ENCODE results near the gene WT1. TPM values are rescaled to one million over a fixed set of nuclear protein-coding genes. Genes with fewer than 3 reads are reported as not detected.

Gene WT1
- total and polyA plus RNA-seq, 2 of the 4 experiments (the other 2 are of a cell fraction): not detected

DNA sequence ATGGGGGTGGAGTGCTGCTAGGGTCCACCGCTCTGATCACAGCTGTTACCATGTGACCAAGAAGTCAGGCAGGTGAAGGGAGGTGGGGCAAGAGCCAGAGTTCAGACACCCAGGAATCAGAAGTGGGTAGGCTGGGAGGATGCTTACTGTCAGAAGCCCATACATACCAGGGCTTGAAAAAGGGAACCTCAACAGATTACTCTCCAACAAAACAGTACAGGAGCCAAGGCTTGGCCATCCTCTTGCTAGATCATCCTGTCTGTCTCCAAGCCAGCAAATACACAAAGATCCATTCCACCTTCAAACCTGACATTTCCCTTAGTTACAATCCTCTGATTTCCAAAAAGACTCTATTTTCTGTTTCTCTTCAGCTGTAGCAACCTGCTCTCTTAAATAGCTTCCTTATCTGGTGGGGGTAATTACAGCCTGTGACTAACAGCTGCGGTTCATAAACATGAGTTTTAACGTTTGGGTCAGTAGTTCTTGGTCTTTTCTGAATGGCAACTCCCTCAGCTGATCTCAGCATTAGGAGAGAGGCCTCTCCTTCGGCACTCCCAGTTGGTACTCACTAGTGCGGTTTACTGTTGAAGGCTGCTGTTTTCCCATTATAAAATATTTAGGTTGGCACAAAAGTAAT lies 31.1 kb upstream of the WT1 start:
- Histone ChIP-seq H3K9me3 (ENCODE audit: control insufficient read depth, insufficient read depth, low read length) (no peaks in the 10 kb centered on the region), H3K27ac (ENCODE audit: insufficient read depth, low read length) (no peak overlapping the region), H4K91ac (ENCODE audit: insufficient read depth, low read depth, low read length) (no peak overlapping the region), H3K9ac (ENCODE audit: low read depth, low read length) (no peak overlapping the region), H2BK20ac (ENCODE audit: low read depth, low read length) (no peak overlapping the region), H3K4ac (ENCODE audit: low read depth, low read length) (no peak overlapping the region), H2BK5ac (ENCODE audit: low read depth, low read length, poor library complexity, severe bottlenecking) (no peak overlapping the region), H3K36me3 (ENCODE audit: control insufficient read depth, insufficient read depth, low read length) (no peaks in the 10 kb centered on the region), H3K9me1 (ENCODE audit: insufficient read depth, low read length) (no peaks in the 10 kb centered on the region), H4K20me1 (ENCODE audit: insufficient read depth, low read length) (no peaks in the 10 kb centered on the region), H2AK5ac (ENCODE audit: low read depth, low read length) (no peak overlapping the region), H2AFZ (replicated peaks; ENCODE audit: low read length, poor library complexity) (no peak overlapping the region), H3K4me3 (ENCODE audit: insufficient read depth, low read depth, low read length) (no peak overlapping the region), H3K27me3 (ENCODE audit: control insufficient read depth, insufficient read depth, low read length) (no peaks in the 10 kb centered on the region), H3K56ac (ENCODE audit: extremely low read depth, insufficient read depth, low read length) (no peak overlapping the region), H3K4me1 (ENCODE audit: control insufficient read depth, insufficient read depth, low read length) (no peaks in the 10 kb centered on the region), H3K14ac (replicated peaks; ENCODE audit: low read depth, low read length) (no peak overlapping the region), H3K23ac (ENCODE audit: low read depth, low read length) (no peak overlapping the region), H3K4me2 (ENCODE audit: low read depth, low read length) (no peak overlapping the region), H4K5ac (ENCODE audit: low read depth, low read length) (no peak overlapping the region), H4K8ac (ENCODE audit: low read depth in 2 of 2, low read length in 2 of 2) (no peak overlapping the region), H2BK15ac (ENCODE audit: low read depth, low read length) (no peak overlapping the region), H2BK120ac (ENCODE audit: low read depth, low read length) (no peak overlapping the region), H3K79me1 (ENCODE audit: low read depth in 1 of 2, low read length in 2 of 2) (no peaks in the 10 kb centered on the region), H3K18ac (ENCODE audit: low read depth, low read length) (no peak overlapping the region), H2AK9ac (replicated peaks; ENCODE audit: low read depth, low read length, poor library complexity) (no peak overlapping the region)
- intact Hi-C loops (cut with micrococcal nuclease): no loop called here
- POLR2A ChIA-PET (ENCODE audit: unreplicated experiment): no interaction called here
- dilution Hi-C loops (cut with HindIII; ENCODE audit: low sequenced_read_pairs, unreplicated experiment): no loop called here
- no CpG with 5 or more reads among the region's 5 CpGs for WGBS, 2 experiments (ENCODE audit: extremely low coverage in 2 of 2, insufficient read length in 1 of 2)
- CTCF ChIA-PET: no interaction called here
- no peak for DNase-seq
- TF ChIP-seq FOS (IDR thresholded peaks at IDR 0.05; ENCODE audit: low read depth, low read length) (no peak), NFE2L2 (IDR thresholded peaks at IDR 0.05; ENCODE audit: low read depth, low read length) (no peak), MXI1 (IDR thresholded peaks at IDR 0.05; ENCODE audit: borderline replicate concordance, low read depth, low read length) (no peak), MAFK (IDR thresholded peaks at IDR 0.05; ENCODE audit: low read depth, low read length) (no peak), RAD21 (IDR thresholded peaks at IDR 0.05; ENCODE audit: low read length) (no peak), MAZ (IDR thresholded peaks at IDR 0.05; ENCODE audit: borderline replicate concordance, low read depth, low read length) (no peak), CHD1 (IDR thresholded peaks at IDR 0.05; ENCODE audit: low read depth, low read length) (no peak), RFX5 (IDR thresholded peaks at IDR 0.05; ENCODE audit: low read depth, low read length) (no peak), BHLHE40 (IDR thresholded peaks at IDR 0.05; ENCODE audit: low read depth, low read length) (no peak), POLR2A (IDR thresholded peaks at IDR 0.05; ENCODE audit: low read depth, low read length) (no peak), CEBPB (IDR thresholded peaks at IDR 0.05; ENCODE audit: low read depth, low read length) (no peak), SMC3 (IDR thresholded peaks at IDR 0.05; ENCODE audit: low read depth, low read length) (no peak)
- TF ChIP-seq, protein P1, sequence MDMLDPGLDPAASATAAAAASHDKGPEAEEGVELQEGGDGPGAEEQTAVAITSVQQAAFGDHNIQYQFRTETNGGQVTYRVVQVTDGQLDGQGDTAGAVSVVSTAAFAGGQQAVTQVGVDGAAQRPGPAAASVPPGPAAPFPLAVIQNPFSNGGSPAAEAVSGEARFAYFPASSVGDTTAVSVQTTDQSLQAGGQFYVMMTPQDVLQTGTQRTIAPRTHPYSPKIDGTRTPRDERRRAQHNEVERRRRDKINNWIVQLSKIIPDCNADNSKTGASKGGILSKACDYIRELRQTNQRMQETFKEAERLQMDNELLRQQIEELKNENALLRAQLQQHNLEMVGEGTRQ (IDR thresholded peaks at IDR 0.05; ENCODE audit: low read depth, low read length): no peak
- ATAC-seq (ENCODE audit: low read depth): no peak
- no TSS peak for BruUV-seq (replicated peaks)
- in situ Hi-C loops (cut with MboI; ENCODE audit: low sequenced_read_pairs): no loop called here
